GM23338 (cell line): ENCODE measurements around the gene LHX8.

Experiments used
- CTCF ChIP-seq, 2 experiments: fragments of 200-600 bp in 1 of 2; sonication (generic) in 1 of 2; conservative IDR thresholded peaks; 2 replicates each; pipeline versions ENCODE4 v1.5.1 to v1.6.1; 2016 to 2017; ENCODE audit warnings: antibody characterized with exemption in 2 of 2, low read depth in 2 of 2, mild to moderate bottlenecking in 2 of 2, moderate library complexity in 1 of 2
- EZH2 ChIP-seq: fragments of 200-600 bp; sonication (generic); IDR thresholded peaks from one replicate; pipeline ENCODE4 v1.8.0; 2017; ENCODE audit warnings: antibody characterized with exemption, mild to moderate bottlenecking, low read depth; ENCODE audit not compliant: unreplicated experiment
- EZH2phosphoT487 ChIP-seq: fragments of 200-600 bp; sonication (generic); IDR thresholded peaks from one replicate; pipeline ENCODE4 v1.8.1; 2018; ENCODE audit warnings: antibody characterized with exemption; ENCODE audit not compliant: unreplicated experiment
- JUNB ChIP-seq: IDR thresholded peaks from one replicate; pipeline ENCODE4 v1.6.1; 2016; ENCODE audit warnings: antibody characterized with exemption; ENCODE audit not compliant: unreplicated experiment
- POLR2AphosphoS5 ChIP-seq: IDR thresholded peaks from 2 replicates; pipeline ENCODE4 v1.6.1; 2016; ENCODE audit warnings: antibody characterized with exemption, low read depth
- REST ChIP-seq: IDR thresholded peaks from one replicate; pipeline ENCODE4 v1.6.1; 2018; ENCODE audit warnings: antibody characterized with exemption; ENCODE audit not compliant: unreplicated experiment
- STAT1 ChIP-seq: IDR thresholded peaks from one replicate; pipeline ENCODE4 v1.6.1; 2016; ENCODE audit warnings: antibody characterized with exemption; ENCODE audit not compliant: unreplicated experiment
- TF ChIP-seq, protein P1 (sequence below): IDR thresholded peaks from 2 replicates; pipeline ENCODE4 v1.6.1; 2016; ENCODE audit warnings: antibody characterized with exemption

- TF ChIP-seq CTCF (conservative IDR thresholded peaks at IDR 0.05; ENCODE audit: low read depth in 2 of 2) (0 out of 4 replicates have a peak, but pooled peaks of 1 of the 2 experiments have one; percentile 25), EZH2 (peak; percentile 89), JUNB (no peak), POLR2AphosphoS5 (no peak), REST (no peak), EZH2phosphoT487 (peak; percentile 37), STAT1 (no peak)
- TF ChIP-seq, protein P1, sequence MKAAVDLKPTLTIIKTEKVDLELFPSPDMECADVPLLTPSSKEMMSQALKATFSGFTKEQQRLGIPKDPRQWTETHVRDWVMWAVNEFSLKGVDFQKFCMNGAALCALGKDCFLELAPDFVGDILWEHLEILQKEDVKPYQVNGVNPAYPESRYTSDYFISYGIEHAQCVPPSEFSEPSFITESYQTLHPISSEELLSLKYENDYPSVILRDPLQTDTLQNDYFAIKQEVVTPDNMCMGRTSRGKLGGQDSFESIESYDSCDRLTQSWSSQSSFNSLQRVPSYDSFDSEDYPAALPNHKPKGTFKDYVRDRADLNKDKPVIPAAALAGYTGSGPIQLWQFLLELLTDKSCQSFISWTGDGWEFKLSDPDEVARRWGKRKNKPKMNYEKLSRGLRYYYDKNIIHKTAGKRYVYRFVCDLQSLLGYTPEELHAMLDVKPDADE = no peak
Measured at GRCh38 chr1:75132812-75133619, 1.2 kb upstream of the LHX8 start.
